Effector memory CD8-positive, alpha-beta T cell (primary cell): Measurements from ENCODE around the gene LASP1.
"Not testable (repeated sequence)": the region's sequence is repeated elsewhere in the genome, so short reads cannot be mapped to it uniquely, and the experiment has no call there.

Experiments
- ATAC-seq: fragments of 150-1000 bp; cut with Tn5 transposase; replicated peaks from 2 replicates; pipeline ENCODE4 v1.10.0; 2021; ENCODE audit warnings: mild to moderate bottlenecking, moderate library complexity
- DNase-seq, 3 experiments: peaks; one replicate each; pipeline ENCODE4 v3.0.0; 2021
- H3K27ac Mint-ChIP-seq, 2 donors: one replicate each; pipeline ENCODE4 v1.8.0; 2022; ENCODE audit warnings: mild to moderate bottlenecking in 2 of 2, mixed read lengths in 2 of 2, moderate library complexity in 2 of 2
- H3K27me3 Mint-ChIP-seq, 2 donors: one replicate each; pipeline ENCODE4 v1.8.0; 2022; ENCODE audit warnings: mixed read lengths in 2 of 2
- H3K36me3 Mint-ChIP-seq: one replicate; pipeline ENCODE4 v1.8.0; 2022; ENCODE audit warnings: mild to moderate bottlenecking, moderate library complexity, mixed read lengths; ENCODE audit not compliant: insufficient read depth
- H3K4me1 Mint-ChIP-seq, 2 donors: one replicate each; pipeline ENCODE4 v1.8.0; 2022; ENCODE audit warnings: low read depth in 2 of 2, mixed read lengths in 2 of 2
- H3K4me3 Mint-ChIP-seq, 2 donors: one replicate each; pipeline ENCODE4 v1.8.0; 2022; ENCODE audit warnings: mild to moderate bottlenecking in 2 of 2, mixed read lengths in 2 of 2, moderate library complexity in 2 of 2
- H3K9me3 Mint-ChIP-seq, 2 donors: one replicate each; pipeline ENCODE4 v1.8.0; 2022; ENCODE audit warnings: mixed read lengths in 2 of 2
- total RNA-seq, 9 experiments: gene quantifications; one replicate each; lab custom pipeline; 2026; lab: John Stamatoyannopoulos, UW

The LASP1 gene
- total RNA-seq: 152 to 287 (median 235) reads per million in 9 experiments

DNA sequence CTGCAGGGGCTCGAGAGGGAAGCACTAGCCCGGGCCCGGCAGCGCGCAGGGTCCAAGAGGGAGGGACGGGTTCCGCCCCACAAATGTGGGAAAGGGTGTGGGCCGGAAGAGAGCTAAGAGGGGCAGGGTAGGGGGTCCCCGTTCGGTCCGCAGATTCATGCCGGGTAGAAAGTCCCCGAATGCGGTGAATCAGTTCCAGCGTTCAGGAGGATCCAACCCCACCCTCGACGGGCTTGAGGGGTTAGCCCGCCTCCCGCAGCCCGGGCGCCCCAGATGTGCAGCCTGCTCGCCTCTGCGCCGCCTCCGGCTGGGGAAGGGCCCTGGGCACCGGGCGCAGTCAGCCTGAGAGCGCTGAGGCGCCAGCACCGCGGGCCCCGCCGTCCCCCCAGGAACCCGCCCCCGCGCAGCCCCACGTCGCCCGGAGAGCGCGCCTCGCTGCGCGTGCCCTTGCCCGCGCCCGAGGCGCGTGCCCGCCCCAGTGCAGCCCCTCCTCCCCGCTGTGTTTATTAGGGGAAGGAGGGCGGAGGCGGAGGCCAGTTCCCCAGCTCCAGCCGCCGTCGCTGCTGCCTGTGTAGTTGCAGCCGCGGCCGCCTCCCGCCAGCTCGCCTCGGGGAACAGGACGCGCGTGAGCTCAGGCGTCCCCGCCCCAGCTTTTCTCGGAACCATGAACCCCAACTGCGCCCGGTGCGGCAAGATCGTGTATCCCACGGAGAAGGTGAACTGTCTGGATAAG lies at the start of gene LASP1:
Gene LASP1 (plus strand): TSS at position 533 of the 733 bp plus-strand sequence. CDS start 132 bp downstream, at position 665.
- peaks cover 50 to 52% of the 10 kb centered on the region in 2 donors for H3K4me1 Mint-ChIP-seq
- peak within 1 kb of the TSS; percentile 98 to 100 for H3K27ac Mint-ChIP-seq
- H3K9me3 Mint-ChIP-seq: no peaks in the 10 kb centered on the region
- no peaks in the 10 kb centered on the region for H3K27me3 Mint-ChIP-seq
- ATAC-seq (peak; percentile 70), DNase-seq (peak; percentile 79 to 88 (median 85))
- H3K36me3 Mint-ChIP-seq: peaks cover 65% of the 10 kb centered on the region
- H3K4me3 Mint-ChIP-seq: peak within 1 kb of the TSS; percentile 99

- Mint-ChIP-seq H3K9me3 (no peaks in the 10 kb centered on the region), H3K4me1 (peaks cover 25 to 34% of the 10 kb centered on the region in 2 donors), H3K36me3 (peaks cover 42% of the 10 kb centered on the region), H3K4me3 (peak within 1 kb of the TSS; percentile 93 to 94), H3K27ac (peak within 1 kb of the TSS; percentile 98 to 100), H3K27me3 (no peaks in the 10 kb centered on the region)
- ATAC-seq (peak; percentile 84), DNase-seq (peak; percentile 97 to 100 (median 99))
These were observed 44.7 kb upstream of the LASP1 start, which contains the start of gene CWC25 for GRCh38 chr17:38824899-38825761. TSS of gene CWC25 (minus strand) at chr17:38825321. CDS start at chr17:38825183, 138 bp downstream.

GRCh38 chr17:38825762-38826247 lies 44.1 kb upstream of the LASP1 start:
- DNase-seq (no peak), ATAC-seq (no peak)
- peaks cover 35% of the 10 kb centered on the region for H3K36me3 Mint-ChIP-seq
- peak overlapping the region; percentile 98 to 100 for H3K27ac Mint-ChIP-seq
- H3K4me1 Mint-ChIP-seq: peaks cover 22 to 30% of the 10 kb centered on the region in 2 donors
- H3K27me3 Mint-ChIP-seq: no peaks in the 10 kb centered on the region
- H3K9me3 Mint-ChIP-seq: no peaks in the 10 kb centered on the region
- H3K4me3 Mint-ChIP-seq: peak overlapping the region; percentile 93 to 94

DNA sequence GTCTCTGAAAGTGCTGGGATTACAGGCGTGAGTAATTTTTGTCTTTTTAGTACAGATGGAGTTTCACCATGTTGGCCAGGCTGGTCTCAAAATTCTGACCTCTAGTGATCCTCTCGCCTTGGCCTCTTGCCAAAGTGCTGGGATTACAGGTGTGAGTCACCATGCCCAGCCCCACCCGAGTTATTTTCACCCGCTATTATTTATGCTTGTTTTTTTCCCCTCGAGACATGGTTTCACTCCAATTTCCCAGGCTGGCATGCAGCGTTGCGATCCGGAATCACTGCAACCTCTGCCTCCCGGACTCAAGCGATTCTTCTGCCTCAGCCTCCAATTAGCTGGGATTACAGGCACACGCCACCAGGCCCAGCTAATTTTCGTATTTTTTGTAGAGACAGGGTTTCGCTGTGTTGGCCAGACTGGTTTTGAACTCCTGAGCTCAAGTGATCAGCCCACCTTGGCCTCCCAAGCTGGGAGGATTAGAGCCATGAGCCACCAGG lies 25.5 kb upstream of the LASP1 start:
- no peak for DNase-seq
- Mint-ChIP-seq H3K27ac (peak overlapping the region in 1 of 2 donors; percentile 60), H3K4me3 (no peak overlapping the region), H3K36me3 (peaks cover 28% of the 10 kb centered on the region), H3K9me3 (no peaks in the 10 kb centered on the region), H3K27me3 (no peaks in the 10 kb centered on the region), H3K4me1 (no peaks in the 10 kb centered on the region)
- ATAC-seq: no peak

GRCh38 chr17:38848557-38848891 lies 21.3 kb upstream of the LASP1 start:
- no peaks in the 10 kb centered on the region for H3K9me3 Mint-ChIP-seq
- DNase-seq: no peak
- no peaks in the 10 kb centered on the region for H3K27me3 Mint-ChIP-seq
- H3K4me3 Mint-ChIP-seq: no peak overlapping the region
- ATAC-seq: no peak
- H3K27ac Mint-ChIP-seq: no peak overlapping the region
- peaks cover 27 to 34% of the 10 kb centered on the region in 2 donors for H3K4me1 Mint-ChIP-seq
- H3K36me3 Mint-ChIP-seq: peaks cover 70% of the 10 kb centered on the region

DNA sequence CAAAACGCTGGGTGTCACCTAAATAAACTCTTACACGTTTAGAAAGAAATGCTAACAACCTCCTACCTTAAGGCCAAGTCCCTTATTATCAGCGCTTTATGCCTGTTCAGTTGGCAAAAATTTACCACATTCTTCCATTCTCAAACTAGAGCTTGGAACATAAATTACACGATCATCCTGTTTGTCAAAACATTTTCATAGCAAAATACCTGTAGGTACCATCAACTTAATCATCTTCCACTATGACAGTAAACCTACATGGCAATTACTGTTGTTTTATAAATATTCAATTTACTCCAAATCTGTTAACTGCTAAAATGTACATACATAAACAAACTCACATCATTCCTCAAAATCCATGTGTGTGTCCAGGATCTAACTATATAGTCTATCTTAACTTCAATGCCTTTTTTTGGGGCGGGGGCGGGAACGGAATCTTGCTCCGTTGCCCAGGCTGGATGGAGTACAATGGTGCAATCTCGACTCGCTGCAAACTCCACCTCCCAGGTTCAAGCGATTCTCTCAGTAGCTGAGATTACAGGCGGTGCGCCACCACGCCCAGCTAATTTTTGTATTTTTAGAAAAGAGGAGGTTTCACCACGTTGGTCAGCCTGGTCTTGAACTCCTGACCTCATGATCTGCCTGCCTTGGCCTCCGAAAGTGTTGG lies 20.8 kb upstream of the LASP1 start:
- peaks cover 75% of the 10 kb centered on the region for H3K36me3 Mint-ChIP-seq
- no peak overlapping the region for H3K4me3 Mint-ChIP-seq
- no peak overlapping the region for H3K27ac Mint-ChIP-seq

GRCh38 chr17:38850374-38850773 lies 19.5 kb upstream of the LASP1 start:
- H3K9me3 Mint-ChIP-seq: no peaks in the 10 kb centered on the region
- peak overlapping the region in 1 of 2 donors; percentile 100 for H3K27ac Mint-ChIP-seq
- no peak overlapping the region for H3K4me3 Mint-ChIP-seq
- H3K4me1 Mint-ChIP-seq: peaks cover 32 to 35% of the 10 kb centered on the region in 2 donors
- peaks cover 79% of the 10 kb centered on the region for H3K36me3 Mint-ChIP-seq
- DNase-seq (no peak), ATAC-seq (no peak)
- H3K27me3 Mint-ChIP-seq: no peaks in the 10 kb centered on the region

More for the DNA sequence above, 20.8 kb upstream of the LASP1 start:
- peaks cover 32 to 35% of the 10 kb centered on the region in 2 donors for H3K4me1 Mint-ChIP-seq
- ATAC-seq: no peak
- no peaks in the 10 kb centered on the region for H3K27me3 Mint-ChIP-seq
- DNase-seq: no peak
- H3K9me3 Mint-ChIP-seq: no peaks in the 10 kb centered on the region

- peak overlapping the region; percentile 95 to 99 for H3K4me3 Mint-ChIP-seq
These were observed 18.4 kb upstream of the LASP1 start for GRCh38 chr17:38851434-38851833.

GRCh38 chr17:38852771-38853291 lies 17.0 kb upstream of the LASP1 start:
- ATAC-seq (peak; percentile 63), DNase-seq (peak in 2 of 3 experiments; percentile 26 to 35)
- Mint-ChIP-seq H3K4me1 (peaks cover 32 to 35% of the 10 kb centered on the region in 2 donors), H3K4me3 (peak overlapping the region; percentile 95 to 99), H3K27ac (peak overlapping the region; percentile 99 to 100), H3K27me3 (no peaks in the 10 kb centered on the region), H3K9me3 (no peaks in the 10 kb centered on the region), H3K36me3 (peaks cover 67% of the 10 kb centered on the region)

More at GRCh38 chr17:38851434-38851833, 18.4 kb upstream of the LASP1 start:
- peak overlapping the region; percentile 99 to 100 for H3K27ac Mint-ChIP-seq
- peaks cover 32 to 35% of the 10 kb centered on the region in 2 donors for H3K4me1 Mint-ChIP-seq
- H3K9me3 Mint-ChIP-seq: no peaks in the 10 kb centered on the region
- peaks cover 76% of the 10 kb centered on the region for H3K36me3 Mint-ChIP-seq
- no peak for ATAC-seq
- no peaks in the 10 kb centered on the region for H3K27me3 Mint-ChIP-seq
- no peak for DNase-seq

DNA sequence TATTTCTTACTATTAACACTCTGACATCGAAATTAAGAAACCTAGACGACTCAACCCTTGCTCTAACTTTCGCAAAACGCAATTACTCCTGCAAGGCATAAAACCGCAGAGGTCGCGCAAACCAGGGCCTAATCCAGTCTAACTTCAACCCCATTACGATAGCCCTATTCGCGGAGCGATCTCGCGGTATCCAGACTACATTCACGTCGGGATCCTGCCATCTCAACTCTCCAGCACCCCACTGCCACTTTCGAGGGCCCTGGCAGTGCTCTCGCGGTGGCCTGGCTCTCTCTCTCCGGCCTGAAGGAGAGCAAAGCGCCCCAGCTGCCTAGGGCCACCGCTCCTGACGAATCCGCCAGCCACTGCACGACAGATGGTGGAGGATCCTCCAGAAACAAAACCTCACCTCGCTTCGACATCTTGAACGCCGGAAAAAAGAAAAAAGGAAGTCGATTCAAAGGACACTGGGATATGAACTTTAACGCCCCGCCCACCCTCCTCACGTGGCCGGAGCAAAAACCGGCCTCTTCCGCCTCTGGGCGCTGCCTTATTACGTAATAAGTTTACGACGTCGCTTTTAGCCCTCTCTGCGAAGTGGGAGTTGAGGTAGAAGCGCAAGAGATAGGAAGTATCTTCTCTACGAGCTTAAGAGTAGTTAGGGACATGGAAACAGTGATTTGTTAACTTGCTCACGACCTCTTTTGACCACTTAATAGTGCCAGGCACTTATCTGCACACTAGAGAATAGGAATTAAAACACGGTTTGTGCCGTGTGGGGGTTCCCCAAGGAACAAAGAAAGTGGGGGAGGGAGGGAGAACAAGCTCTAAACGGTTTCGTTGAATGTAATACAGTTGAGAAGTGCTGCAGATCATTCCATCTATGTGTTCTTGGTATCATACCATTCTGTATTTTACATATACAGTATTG lies 16.3 kb upstream of the LASP1 start, which contains the start of gene RPL23:
Gene RPL23 (minus strand): TSS at position 430 of the 928 bp plus-strand sequence. CDS start 11 bp downstream, at position 419.
- Mint-ChIP-seq H3K4me1 (peaks cover 32 to 35% of the 10 kb centered on the region in 2 donors), H3K27me3 (no peaks in the 10 kb centered on the region), H3K9me3 (no peaks in the 10 kb centered on the region), H3K27ac (peak within 1 kb of the TSS; percentile 99 to 100), H3K4me3 (peak within 1 kb of the TSS; percentile 95 to 99), H3K36me3 (peaks cover 59% of the 10 kb centered on the region)
- DNase-seq (peak; percentile 83 to 86 (median 83)), ATAC-seq (peak; percentile 79)

GRCh38 chr17:38855101-38855714 lies 14.7 kb upstream of the LASP1 start:
- Mint-ChIP-seq H3K4me1 (peaks cover 32 to 35% of the 10 kb centered on the region in 2 donors), H3K36me3 (peaks cover 43% of the 10 kb centered on the region), H3K27ac (peak overlapping the region; percentile 28 to 57), H3K4me3 (peak overlapping the region in 1 of 2 donors; percentile 9)
- H3K9me3 Mint-ChIP-seq, DNase-seq, ATAC-seq, H3K27me3 Mint-ChIP-seq: not testable (repeated sequence)
